G401 (cell line): ENCODE data around the gene KRTAP10-2. TPM values are rescaled to one million over a fixed set of nuclear protein-coding genes. Genes with fewer than 3 reads are reported as not detected.
"Not testable (repeated sequence)": the region's sequence is repeated elsewhere in the genome, so short reads cannot be mapped to it uniquely, and the experiment has no call there.

Experiments used
- DNase-seq: peaks from one replicate; pipeline ENCODE4 v3.0.0-alpha.2; 2015; ENCODE audit warnings: low spot score
- in situ Hi-C: cut with HindIII; loops from 2 replicates; pipeline ENCODE4 v1.10.0; 2016; ENCODE audit warnings: low sequenced_read_pairs, mixed read lengths
- total RNA-seq: library from RNA; depleted of rRNA; stranded (reverse); fragments of >200 nt; shearing (Covaris generic); gene quantifications from 2 replicates; pipeline ENCODE4 v1.2.3, GENCODE V29; 2014; rRNA removed

The KRTAP10-2 gene
- total RNA-seq, 1 experiment from 2014 or later: not detected

GRCh38 chr21:44508426-44508710 is 42.9 kb downstream of the KRTAP10-2 start:
- in situ Hi-C loops: no loop called here
- DNase-seq: no peak

GRCh38 chr21:44507673-44508425 is 43.5 kb downstream of the KRTAP10-2 start:
- DNase-seq: no peak
- in situ Hi-C loops: no loop called here

GRCh38 chr21:44506279-44507255 is 44.7 kb downstream of the KRTAP10-2 start:
- in situ Hi-C loops: no loop called here
- DNase-seq: no peak

- no peak for DNase-seq
Measured at GRCh38 chr21:44505673-44506278, 45.5 kb downstream of the KRTAP10-2 start.

GRCh38 chr21:44503901-44504399 is 47.4 kb downstream of the KRTAP10-2 start:
- in situ Hi-C loops: no loop called here
- no peak for DNase-seq

More at GRCh38 chr21:44505673-44506278, 45.5 kb downstream of the KRTAP10-2 start:
- in situ Hi-C loops: no loop called here

- in situ Hi-C loops: not testable (repeated sequence)
Measured at GRCh38 chr21:44503006-44503889, 48.1 kb downstream of the KRTAP10-2 start.

GRCh38 chr21:44502171-44502958 is 48.9 kb downstream of the KRTAP10-2 start:
- DNase-seq: no peak
- in situ Hi-C loops: no loop called here

More at GRCh38 chr21:44503006-44503889, 48.1 kb downstream of the KRTAP10-2 start:
- not testable (repeated sequence) for DNase-seq

Other genes starting within 250 kb of the KRTAP10-2 start
- 19.2 and 31.9 TPM in 2 replicates for gene CFAP410, start 212.1 kb downstream of the KRTAP10-2 start, total RNA-seq
- 0.12 TPM in 1 of 2 replicates, not detected in the other for gene TRPM2, start 197.9 kb downstream of the KRTAP10-2 start, total RNA-seq
- gene LRRC3, start 96.0 kb downstream of the KRTAP10-2 start, total RNA-seq: 0.55 and 2.3 TPM in 2 replicates
- gene KRTAP10-1, start 11.3 kb downstream of the KRTAP10-2 start, total RNA-seq: not detected in 2 replicates
- not detected in 2 replicates for gene KRTAP10-3, start 7.3 kb upstream of the KRTAP10-2 start, total RNA-seq
- gene KRTAP10-4, start 22.2 kb upstream of the KRTAP10-2 start, total RNA-seq: not detected in 2 replicates
- gene KRTAP10-5, start 29.1 kb upstream of the KRTAP10-2 start, total RNA-seq: not detected in 2 replicates
- gene KRTAP10-6, start 41.0 kb upstream of the KRTAP10-2 start, total RNA-seq: not detected in 2 replicates
- gene KRTAP10-7, start 49.1 kb upstream of the KRTAP10-2 start, total RNA-seq: not detected in 2 replicates
- not detected in 2 replicates for gene KRTAP10-8, start 60.6 kb upstream of the KRTAP10-2 start, total RNA-seq
- not detected in 2 replicates for gene KRTAP10-9, start 75.6 kb upstream of the KRTAP10-2 start, total RNA-seq
- not detected in 2 replicates for gene KRTAP10-10, start 85.9 kb upstream of the KRTAP10-2 start, total RNA-seq
- not detected in 2 replicates for gene KRTAP10-11, start 94.9 kb upstream of the KRTAP10-2 start, total RNA-seq
- gene KRTAP12-4, start 103.2 kb upstream of the KRTAP10-2 start, total RNA-seq: not detected in 2 replicates
- not detected in 2 replicates for gene KRTAP12-3, start 106.4 kb upstream of the KRTAP10-2 start, total RNA-seq
- not detected in 2 replicates for gene KRTAP12-2, start 115.4 kb upstream of the KRTAP10-2 start, total RNA-seq
- gene KRTAP12-1, start 130.7 kb upstream of the KRTAP10-2 start, total RNA-seq: not detected in 2 replicates
- gene KRTAP10-12, start 145.7 kb upstream of the KRTAP10-2 start, total RNA-seq: not detected in 2 replicates
- not detected in 2 replicates for gene TSPEAR, start 160.1 kb upstream of the KRTAP10-2 start, total RNA-seq